HEK293 (cell line): ENCODE measurements around the gene RNF41.

ENCODE experiments used
- CTCF ChIA-PET: fragments of 350-600 bp; formaldehyde crosslinking; extraction: SDS; loops from one replicate; lab custom pipeline; 2021; ENCODE audit warnings: antibody characterized with exemption; lab: Yijun Ruan, JAX
- POLR2A ChIA-PET: fragments of 300-600 bp; formaldehyde crosslinking; extraction: SDS; loops from one replicate; lab custom pipeline; 2020; ENCODE audit warnings: antibody characterized with exemption, inconsistent platforms; lab: Yijun Ruan, JAX
- H3K27ac ChIP-seq: fragments of 200-500 bp; sonication (Bioruptor generic); 2 replicates; pipeline ENCODE4 v1.5.1; 2014; ENCODE audit warnings: low read depth, low read length, control low read depth, inconsistent platforms; ENCODE audit errors: extremely low read depth
- H3K36me3 ChIP-seq, 2 experiments: fragments of 200-500 bp in 1 of 2; sonication (Bioruptor generic) in 1 of 2; 1 replicate in 1 of 2; 2 replicates in 1 of 2; pipeline ENCODE4 v1.5.1; 2014 to 2017; ENCODE audit warnings: inconsistent platforms in 2 of 2, low read length in 2 of 2; ENCODE audit not compliant: control insufficient read depth in 2 of 2, insufficient read depth in 1 of 2
- H3K4me1 ChIP-seq: fragments of 200-500 bp; sonication (Bioruptor generic); 2 replicates; pipeline ENCODE4 v1.5.1; 2014; ENCODE audit warnings: mild to moderate bottlenecking, low read length, inconsistent platforms; ENCODE audit not compliant: control insufficient read depth, insufficient read depth
- H3K4me3 ChIP-seq: 2 replicates; pipeline ENCODE4 v1.5.1; 2011; ENCODE audit warnings: low read depth, mild to moderate bottlenecking, control low read depth, low read length, moderate library complexity
- H3K9me3 ChIP-seq: fragments of 200-500 bp; sonication (Bioruptor generic); 2 replicates; pipeline ENCODE4 v1.5.1; 2014; ENCODE audit warnings: low read depth, low read length, inconsistent platforms; ENCODE audit not compliant: control insufficient read depth, insufficient read depth
- BCL11A ChIP-seq: fragments of 450-650 bp; formaldehyde crosslinking; IDR thresholded peaks from 2 replicates; pipeline ENCODE4 v1.5.1; 2016; ENCODE audit warnings: low read depth, missing biosample characterization, missing genetic modification characterization
- ELK4 ChIP-seq: IDR thresholded peaks from 2 replicates; pipeline ENCODE4 v1.6.1; 2011; ENCODE audit warnings: mild to moderate bottlenecking, low read depth, low read length, borderline replicate concordance
- FEZF1 ChIP-seq: fragments of 450-650 bp; formaldehyde crosslinking; IDR thresholded peaks from 2 replicates; pipeline ENCODE4 v1.5.1; 2016; ENCODE audit warnings: missing biosample characterization, missing genetic modification characterization
- GLI4 ChIP-seq: fragments of 450-650 bp; formaldehyde crosslinking; IDR thresholded peaks from 2 replicates; pipeline ENCODE4 v1.5.1; 2016; ENCODE audit warnings: missing biosample characterization, missing genetic modification characterization
- INSM2 ChIP-seq: fragments of 450-650 bp; formaldehyde crosslinking; IDR thresholded peaks from 2 replicates; pipeline ENCODE4 v1.5.1; 2016; ENCODE audit warnings: missing biosample characterization, missing genetic modification characterization
- OSR2 ChIP-seq: fragments of 450-650 bp; formaldehyde crosslinking; IDR thresholded peaks from 2 replicates; pipeline ENCODE4 v1.5.1; 2016; ENCODE audit warnings: missing biosample characterization, missing genetic modification characterization
- PRDM1 ChIP-seq: fragments of 450-650 bp; formaldehyde crosslinking; IDR thresholded peaks from 2 replicates; pipeline ENCODE4; 2016; ENCODE audit warnings: missing biosample characterization, missing genetic modification characterization
- PRDM6 ChIP-seq: fragments of 450-650 bp; formaldehyde crosslinking; IDR thresholded peaks from 2 replicates; pipeline ENCODE4 v1.5.1; 2017; ENCODE audit warnings: missing biosample characterization, missing genetic modification characterization
- SALL2 ChIP-seq: fragments of 450-650 bp; formaldehyde crosslinking; IDR thresholded peaks from 2 replicates; pipeline ENCODE4 v1.5.0; 2017; ENCODE audit warnings: missing biosample characterization, mild to moderate bottlenecking, missing genetic modification characterization, borderline replicate concordance
- SCRT2 ChIP-seq: fragments of 450-650 bp; formaldehyde crosslinking; IDR thresholded peaks from 2 replicates; pipeline ENCODE4 v1.5.1; 2016; ENCODE audit warnings: missing biosample characterization, missing genetic modification characterization
- SETDB1 ChIP-seq: IDR thresholded peaks from one replicate; pipeline ENCODE4 v1.6.1; 2017; ENCODE audit warnings: mild to moderate bottlenecking, low read length, moderate library complexity, mixed read lengths; ENCODE audit not compliant: insufficient read length
- SP2 ChIP-seq: fragments of 450-650 bp; formaldehyde crosslinking; IDR thresholded peaks from 2 replicates; pipeline ENCODE4 v1.5.1; 2016; ENCODE audit warnings: missing biosample characterization, missing genetic modification characterization
- ZIC2 ChIP-seq: fragments of 450-650 bp; formaldehyde crosslinking; IDR thresholded peaks from 2 replicates; pipeline ENCODE4 v1.5.1; 2016; ENCODE audit warnings: missing biosample characterization, missing genetic modification characterization
- ZNF121 ChIP-seq: fragments of 450-650 bp; formaldehyde crosslinking; IDR thresholded peaks from 2 replicates; pipeline ENCODE4 v1.5.1; 2016; ENCODE audit warnings: missing biosample characterization, missing genetic modification characterization
- ZNF132 ChIP-seq: fragments of 450-650 bp; formaldehyde crosslinking; IDR thresholded peaks from 2 replicates; pipeline ENCODE4 v1.5.1; 2017; ENCODE audit warnings: missing biosample characterization, missing genetic modification characterization, borderline replicate concordance
- ZNF174 ChIP-seq: fragments of 450-650 bp; formaldehyde crosslinking; IDR thresholded peaks from 2 replicates; pipeline ENCODE4 v1.5.0; 2017; ENCODE audit warnings: missing biosample characterization, mild to moderate bottlenecking, missing genetic modification characterization
- ZNF202 ChIP-seq: fragments of 450-650 bp; formaldehyde crosslinking; IDR thresholded peaks from 2 replicates; pipeline ENCODE4 v1.5.1; 2016; ENCODE audit warnings: missing biosample characterization, missing genetic modification characterization, borderline replicate concordance
- ZNF211 ChIP-seq: fragments of 450-650 bp; formaldehyde crosslinking; IDR thresholded peaks from 2 replicates; pipeline ENCODE4 v1.5.1; 2016; ENCODE audit warnings: low read depth, missing biosample characterization, missing genetic modification characterization
- ZNF266 ChIP-seq: fragments of 450-650 bp; formaldehyde crosslinking; IDR thresholded peaks from 2 replicates; pipeline ENCODE4 v1.5.1; 2016; ENCODE audit warnings: missing biosample characterization, missing genetic modification characterization, low read depth
- ZNF350 ChIP-seq: fragments of 450-650 bp; formaldehyde crosslinking; IDR thresholded peaks from 2 replicates; pipeline ENCODE4 v1.5.0; 2017; ENCODE audit warnings: missing biosample characterization, mild to moderate bottlenecking, missing genetic modification characterization
- ZNF366 ChIP-seq: fragments of 450-650 bp; formaldehyde crosslinking; conservative IDR thresholded peaks from 2 replicates; pipeline ENCODE4 v1.5.1; 2016; ENCODE audit warnings: missing biosample characterization, missing genetic modification characterization
- ZNF510 ChIP-seq: fragments of 450-650 bp; formaldehyde crosslinking; IDR thresholded peaks from 2 replicates; pipeline ENCODE4 v1.5.1; 2018; ENCODE audit warnings: mild to moderate bottlenecking, missing genetic modification characterization, missing biosample characterization; ENCODE audit not compliant: insufficient replicate concordance
- ZNF560 ChIP-seq: fragments of 450-650 bp; formaldehyde crosslinking; IDR thresholded peaks from 2 replicates; pipeline ENCODE4 v1.5.1; 2017; ENCODE audit warnings: missing biosample characterization, missing genetic modification characterization, borderline replicate concordance
- ZNF596 ChIP-seq: fragments of 450-650 bp; IDR thresholded peaks from 2 replicates; pipeline ENCODE4 v1.5.0; 2018; ENCODE audit warnings: missing biosample characterization, mild to moderate bottlenecking, missing genetic modification characterization, moderate library complexity
- ZNF654 ChIP-seq: fragments of 450-650 bp; formaldehyde crosslinking; IDR thresholded peaks from 2 replicates; pipeline ENCODE4 v1.5.1; 2016; ENCODE audit warnings: low read depth, missing biosample characterization, missing genetic modification characterization
- ZNF670 ChIP-seq: fragments of 450-650 bp; formaldehyde crosslinking; IDR thresholded peaks from 2 replicates; pipeline ENCODE4 v1.5.1; 2016; ENCODE audit warnings: missing biosample characterization, missing genetic modification characterization, low read depth
- ZNF830 ChIP-seq: fragments of 450-650 bp; IDR thresholded peaks from 2 replicates; pipeline ENCODE4 v1.5.0; 2018; ENCODE audit warnings: missing biosample characterization, missing genetic modification characterization, low read depth, mild to moderate bottlenecking, moderate library complexity
- ZNF843 ChIP-seq: fragments of 450-650 bp; formaldehyde crosslinking; IDR thresholded peaks from 2 replicates; pipeline ENCODE4 v1.5.1; 2016; ENCODE audit warnings: missing biosample characterization, missing genetic modification characterization
- ZSCAN5A ChIP-seq: fragments of 450-650 bp; formaldehyde crosslinking; IDR thresholded peaks from 2 replicates; pipeline ENCODE4 v1.5.1; 2016; ENCODE audit warnings: missing biosample characterization, missing genetic modification characterization

RNF41 gene

GRCh38 chr12:56267443-56268071 lies 45.8 kb upstream of the RNF41 start (continued):
- TF ChIP-seq INSM2 (tag by site-specific recombination), result no peak
- TF ChIP-seq SETDB1, result no peak
- no peak for TF ChIP-seq ZIC2 (tag by site-specific recombination)
- TF ChIP-seq ZNF670 (tag by site-specific recombination), result no peak
- TF ChIP-seq ZNF266 (tag by site-specific recombination), result no peak
- 0 out of 2 replicates have a peak, but pooled peaks have one; percentile 54 for TF ChIP-seq PRDM1 (tag by site-specific recombination)
- TF ChIP-seq ZNF843 (tag by site-specific recombination), result no peak
- no peak for TF ChIP-seq ZSCAN5A
- TF ChIP-seq PRDM6 (tag by site-specific recombination), result no peak
- TF ChIP-seq, all 188 proteins: peak for 6

GRCh38 chr12:56266693-56267442 lies 45.1 kb upstream of the RNF41 start, which contains the start of gene COQ10A:
COQ10A (plus strand) TSS chr12:56266942; CDS start chr12:56267119, 177 bp downstream.
- peak within 1 kb of the TSS; percentile 65 for H3K4me3 ChIP-seq
- peak within 1 kb of the TSS; percentile 62; the same call in 1 of the 2 replicates for H3K27ac ChIP-seq
- no peaks in the 10 kb centered on the region; the same call in 1 of the 2 replicates for H3K4me1 ChIP-seq
- H3K9me3 ChIP-seq, result no peaks in the 10 kb centered on the region
- ChIA-PET POLR2A (interaction anchor here (0.6 to 2.9 kb wide), 14 partner anchors 9 to 370 kb away, joined by 3 to 26 read pairs (median 4); partner anchors contain the start of genes ANKRD52, CNPY2, RBMS2 and RNF41), CTCF (interaction anchor here (0.6 to 1.7 kb wide), 19 partner anchors 9 to 293 kb away, joined by 3 to 6 read pairs (median 3); partner anchors contain the start of genes ANKRD52 and RAB5B)
- H3K36me3 ChIP-seq, result peaks cover 5 to 32% of the 10 kb centered on the region in 2 experiments
- TF ChIP-seq ELK4, result no peak
- TF ChIP-seq OSR2, result peak; percentile 54
- TF ChIP-seq ZNF510 (tag by site-specific recombination), result no peak
- no peak for TF ChIP-seq ZNF132 (tag by site-specific recombination)
- no peak for TF ChIP-seq ZNF211
- TF ChIP-seq BCL11A (tag by site-specific recombination), result no peak
- no peak for TF ChIP-seq ZNF830 (tag by site-specific recombination)
- no peak for TF ChIP-seq ZNF350
- no peak for TF ChIP-seq SALL2 (tag by site-specific recombination)
- no peak for TF ChIP-seq ZNF654 (tag by site-specific recombination)
- TF ChIP-seq SCRT2 (tag by site-specific recombination), result peak; percentile 98
- peak; percentile 85 for TF ChIP-seq SP2 (tag by site-specific recombination)
- TF ChIP-seq GLI4 (tag by site-specific recombination), result peak; percentile 78; the same call in 1 of the 2 replicates
- TF ChIP-seq ZNF174, result no peak
- TF ChIP-seq ZNF121 (tag by site-specific recombination), result no peak
- no peak for TF ChIP-seq ZNF202 (tag by site-specific recombination)
- TF ChIP-seq ZNF366 (tag by site-specific recombination), result peak; percentile 95
- no peak for TF ChIP-seq ZNF560 (tag by site-specific recombination)
- TF ChIP-seq ZNF596 (tag by site-specific recombination), result peak; percentile 43; the same call in 1 of the 2 replicates
- TF ChIP-seq FEZF1 (tag by site-specific recombination), result no peak
